K562 (cell line): Measurements from ENCODE around the gene RRAD. TPM values are rescaled to one million over a fixed set of nuclear protein-coding genes. Genes with fewer than 3 reads are reported as not detected.

Experiments used
- BRD9 ChIP-seq: fragments of 450-650 bp; IDR thresholded peaks from 2 replicates; pipeline ENCODE4 v1.6.1; 2018; ENCODE audit warnings: low read depth; ENCODE audit not compliant: partially characterized antibody
- DIDO1 ChIP-seq: fragments of 450-650 bp; IDR thresholded peaks from 2 replicates; pipeline ENCODE4 v1.6.1; 2016; ENCODE audit warnings: low read depth, missing biosample characterization, missing genetic modification characterization
- FOXO4 ChIP-seq: fragments of 450-650 bp; formaldehyde crosslinking; IDR thresholded peaks from 2 replicates; pipeline ENCODE4 v1.4.0; 2020; ENCODE audit warnings: mild to moderate bottlenecking, moderate library complexity
- HNRNPLL ChIP-seq: fragments of 200-400 bp; formaldehyde crosslinking; IDR thresholded peaks from 2 replicates; pipeline ENCODE4 v1.6.1; 2017; ENCODE audit warnings: low read length, low read depth, mild to moderate bottlenecking; ENCODE audit not compliant: poor library complexity, severe bottlenecking
- KLF6 ChIP-seq: fragments of 250-450 bp; sonication (Bioruptor Pico); IDR thresholded peaks from 2 replicates; pipeline ENCODE4 v1.4.0; 2020; ENCODE audit warnings: mild to moderate bottlenecking, moderate library complexity, borderline replicate concordance
- MAZ ChIP-seq, 2 experiments: fragments of 450-650 bp in 1 of 2; sonication (generic) in 1 of 2; formaldehyde crosslinking; IDR thresholded peaks in 1 of 2; conservative IDR thresholded peaks in 1 of 2; 2 replicates each; pipeline versions ENCODE4 v1.4.0 to v1.5.0; 2020; ENCODE audit warnings: mild to moderate bottlenecking in 1 of 2, missing genetic modification reagents in 1 of 2
- PHF20 ChIP-seq: fragments of 450-650 bp; IDR thresholded peaks from 2 replicates; pipeline ENCODE4 v1.6.1; 2018; ENCODE audit not compliant: partially characterized antibody
- POLR2AphosphoS5 ChIP-seq: IDR thresholded peaks from 2 replicates; pipeline ENCODE4 v1.6.1; 2011; ENCODE audit warnings: mild to moderate bottlenecking, low read depth, low read length, moderate library complexity; ENCODE audit not compliant: control insufficient read depth, insufficient read depth
- SUPT5H ChIP-seq: fragments of 450-650 bp; IDR thresholded peaks from 2 replicates; pipeline ENCODE4 v1.6.1; 2016
- TFAP4 ChIP-seq: sonication (generic); formaldehyde crosslinking; IDR thresholded peaks from 2 replicates; pipeline ENCODE4 v1.8.0; 2022; ENCODE audit warnings: missing genetic modification reagents, mild to moderate bottlenecking, moderate library complexity, borderline replicate concordance
- ZNF24 ChIP-seq: fragments of 450-650 bp; IDR thresholded peaks from 2 replicates; pipeline ENCODE4 v1.6.1; 2016
- ZNF274 ChIP-seq: IDR thresholded peaks from 2 replicates; pipeline ENCODE4 v1.6.1; 2011; ENCODE audit warnings: low read depth, mild to moderate bottlenecking, low read length, moderate library complexity, borderline replicate concordance
- ZNF766 ChIP-seq: fragments of 200-800 bp; sonication (Bioruptor generic); conservative IDR thresholded peaks from 2 replicates; pipeline ENCODE4 v1.6.1; 2016; ENCODE audit warnings: missing genetic modification characterization, missing compliant biosample characterization
- polyA plus RNA-seq, 8 experiments: library from polyadenylated mRNA; depleted of rRNA in 4 of 8; stranded (reverse) in 5 of 8; unstranded in 3 of 8; fragments of >200 nt; fragmentation: Nextera tagmentation in 2 of 8; fragmentation: Illumina TruSeq in 1 of 8; extraction: Ambion mirVana in 2 of 8; extraction: Trizol in 1 of 8; gene quantifications; 2 replicates each; pipeline versions ENCODE4 v1.2.1 to v1.2.3, GENCODE V29; 2011 to 2014; ENCODE audit warnings: inconsistent platforms in 1 of 8, missing spikeins in 1 of 8
- total RNA-seq, 7 experiments: library from RNA; depleted of rRNA in 6 of 7; stranded (reverse); fragments of >200 nt in 6 of 7; fragmentation: Illumina TruSeq in 2 of 7; extraction: Trizol in 2 of 7; gene quantifications; 2 replicates each; pipeline versions ENCODE4 v1.2.1 to v1.2.3, GENCODE V29; 2011 to 2021; ENCODE audit warnings: low replicate concordance in 1 of 7
- TF ChIP-seq, protein P1 (sequence below): IDR thresholded peaks from 3 replicates; pipeline ENCODE4 v1.6.1; 2011; ENCODE audit warnings: borderline replicate concordance, mild to moderate bottlenecking; ENCODE audit not compliant: insufficient read length, insufficient read depth
- TF ChIP-seq, protein P2 (sequence below), 2 experiments: fragments of 450-650 bp; IDR thresholded peaks; 2 replicates each; pipeline ENCODE4 v1.6.1; 2018; ENCODE audit warnings: mild to moderate bottlenecking in 2 of 2, low read depth in 1 of 2; ENCODE audit not compliant: partially characterized antibody in 2 of 2
- TF ChIP-seq, protein P3 (sequence below): sonication (generic); formaldehyde crosslinking; IDR thresholded peaks from 2 replicates; pipeline ENCODE4 v1.8.1; 2023; ENCODE audit warnings: mild to moderate bottlenecking, missing genetic modification reagents

The RRAD gene
- total and polyA plus RNA-seq, 9 of the 15 experiments (the other 6 are each of a cell fraction or from before 2014, with no cell fraction given) = 0.09 to 0.20 (median 0.13) TPM; not detected in 5

DNA sequence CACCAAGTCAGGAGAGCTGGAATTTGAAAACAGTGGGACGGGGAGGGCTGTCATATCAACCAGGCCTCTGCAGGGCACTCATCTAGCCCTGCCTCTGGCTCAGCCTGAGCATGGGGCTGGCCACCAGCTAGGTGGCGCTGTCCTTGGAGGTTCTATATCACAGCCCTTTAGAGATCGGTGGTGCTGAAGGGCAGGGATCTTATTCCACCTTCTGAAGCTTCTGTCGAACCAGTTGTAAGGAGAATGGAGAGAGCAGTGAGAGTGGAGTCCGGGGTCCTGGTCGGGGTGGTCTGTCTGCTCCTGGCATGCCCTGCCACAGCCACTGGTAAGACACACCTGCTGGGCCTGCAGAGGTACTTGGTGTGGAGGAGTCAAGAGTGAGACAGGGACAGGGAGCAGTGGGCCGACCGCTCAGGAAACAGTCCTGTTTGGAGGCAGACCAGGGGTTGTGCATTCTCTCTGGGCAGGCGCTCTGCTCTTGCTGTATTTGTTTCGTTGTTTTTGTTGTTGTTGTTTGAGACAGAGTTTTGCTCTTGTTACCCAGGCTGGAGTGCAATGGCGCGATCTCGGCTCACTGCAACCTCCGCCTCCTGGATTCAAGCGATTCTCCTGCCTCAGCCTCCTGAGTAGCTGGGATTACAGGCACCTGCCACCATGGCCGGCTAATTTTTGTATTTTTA, 35.9 kb upstream of the RRAD start, which contains the start of gene CES3 (continued):
- TF ChIP-seq FOXO4 (CRISPR knock-in tag) = no peak
- TF ChIP-seq PHF20 = peak; percentile 30
- TF ChIP-seq DIDO1 (tag) = 0 out of 2 replicates have a peak, but pooled peaks have one; percentile 20
- TF ChIP-seq POLR2AphosphoS5 = no peak
- TF ChIP-seq, protein P1, sequence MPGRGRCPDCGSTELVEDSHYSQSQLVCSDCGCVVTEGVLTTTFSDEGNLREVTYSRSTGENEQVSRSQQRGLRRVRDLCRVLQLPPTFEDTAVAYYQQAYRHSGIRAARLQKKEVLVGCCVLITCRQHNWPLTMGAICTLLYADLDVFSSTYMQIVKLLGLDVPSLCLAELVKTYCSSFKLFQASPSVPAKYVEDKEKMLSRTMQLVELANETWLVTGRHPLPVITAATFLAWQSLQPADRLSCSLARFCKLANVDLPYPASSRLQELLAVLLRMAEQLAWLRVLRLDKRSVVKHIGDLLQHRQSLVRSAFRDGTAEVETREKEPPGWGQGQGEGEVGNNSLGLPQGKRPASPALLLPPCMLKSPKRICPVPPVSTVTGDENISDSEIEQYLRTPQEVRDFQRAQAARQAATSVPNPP = no peak
- TF ChIP-seq SUPT5H = no peak
- no peak for TF ChIP-seq ZNF274
- no peak for TF ChIP-seq BRD9
- TF ChIP-seq, protein P2, sequence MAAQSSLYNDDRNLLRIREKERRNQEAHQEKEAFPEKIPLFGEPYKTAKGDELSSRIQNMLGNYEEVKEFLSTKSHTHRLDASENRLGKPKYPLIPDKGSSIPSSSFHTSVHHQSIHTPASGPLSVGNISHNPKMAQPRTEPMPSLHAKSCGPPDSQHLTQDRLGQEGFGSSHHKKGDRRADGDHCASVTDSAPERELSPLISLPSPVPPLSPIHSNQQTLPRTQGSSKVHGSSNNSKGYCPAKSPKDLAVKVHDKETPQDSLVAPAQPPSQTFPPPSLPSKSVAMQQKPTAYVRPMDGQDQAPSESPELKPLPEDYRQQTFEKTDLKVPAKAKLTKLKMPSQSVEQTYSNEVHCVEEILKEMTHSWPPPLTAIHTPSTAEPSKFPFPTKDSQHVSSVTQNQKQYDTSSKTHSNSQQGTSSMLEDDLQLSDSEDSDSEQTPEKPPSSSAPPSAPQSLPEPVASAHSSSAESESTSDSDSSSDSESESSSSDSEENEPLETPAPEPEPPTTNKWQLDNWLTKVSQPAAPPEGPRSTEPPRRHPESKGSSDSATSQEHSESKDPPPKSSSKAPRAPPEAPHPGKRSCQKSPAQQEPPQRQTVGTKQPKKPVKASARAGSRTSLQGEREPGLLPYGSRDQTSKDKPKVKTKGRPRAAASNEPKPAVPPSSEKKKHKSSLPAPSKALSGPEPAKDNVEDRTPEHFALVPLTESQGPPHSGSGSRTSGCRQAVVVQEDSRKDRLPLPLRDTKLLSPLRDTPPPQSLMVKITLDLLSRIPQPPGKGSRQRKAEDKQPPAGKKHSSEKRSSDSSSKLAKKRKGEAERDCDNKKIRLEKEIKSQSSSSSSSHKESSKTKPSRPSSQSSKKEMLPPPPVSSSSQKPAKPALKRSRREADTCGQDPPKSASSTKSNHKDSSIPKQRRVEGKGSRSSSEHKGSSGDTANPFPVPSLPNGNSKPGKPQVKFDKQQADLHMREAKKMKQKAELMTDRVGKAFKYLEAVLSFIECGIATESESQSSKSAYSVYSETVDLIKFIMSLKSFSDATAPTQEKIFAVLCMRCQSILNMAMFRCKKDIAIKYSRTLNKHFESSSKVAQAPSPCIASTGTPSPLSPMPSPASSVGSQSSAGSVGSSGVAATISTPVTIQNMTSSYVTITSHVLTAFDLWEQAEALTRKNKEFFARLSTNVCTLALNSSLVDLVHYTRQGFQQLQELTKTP (IDR thresholded peaks at IDR 0.05; ENCODE audit: low read depth in 1 of 2, partially characterized antibody in 2 of 2) = peak in 1 of 2 experiments; percentile 47
- TF ChIP-seq, protein P3, sequence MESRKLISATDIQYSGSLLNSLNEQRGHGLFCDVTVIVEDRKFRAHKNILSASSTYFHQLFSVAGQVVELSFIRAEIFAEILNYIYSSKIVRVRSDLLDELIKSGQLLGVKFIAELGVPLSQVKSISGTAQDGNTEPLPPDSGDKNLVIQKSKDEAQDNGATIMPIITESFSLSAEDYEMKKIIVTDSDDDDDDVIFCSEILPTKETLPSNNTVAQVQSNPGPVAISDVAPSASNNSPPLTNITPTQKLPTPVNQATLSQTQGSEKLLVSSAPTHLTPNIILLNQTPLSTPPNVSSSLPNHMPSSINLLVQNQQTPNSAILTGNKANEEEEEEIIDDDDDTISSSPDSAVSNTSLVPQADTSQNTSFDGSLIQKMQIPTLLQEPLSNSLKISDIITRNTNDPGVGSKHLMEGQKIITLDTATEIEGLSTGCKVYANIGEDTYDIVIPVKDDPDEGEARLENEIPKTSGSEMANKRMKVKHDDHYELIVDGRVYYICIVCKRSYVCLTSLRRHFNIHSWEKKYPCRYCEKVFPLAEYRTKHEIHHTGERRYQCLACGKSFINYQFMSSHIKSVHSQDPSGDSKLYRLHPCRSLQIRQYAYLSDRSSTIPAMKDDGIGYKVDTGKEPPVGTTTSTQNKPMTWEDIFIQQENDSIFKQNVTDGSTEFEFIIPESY (CRISPR knock-in tag) = no peak
- TF ChIP-seq KLF6 = no peak
- TF ChIP-seq HNRNPLL = no peak
- TF ChIP-seq ZNF766 (CRISPR knock-in tag) = no peak
- no peak; the same call in 1 of the 2 replicates for TF ChIP-seq ZNF24
- TF ChIP-seq TFAP4 (CRISPR knock-in tag) = peak; percentile 47; the same call in 1 of the 2 replicates
- 0 out of 4 replicates have a peak, but pooled peaks of 1 of the 2 experiments have one; percentile 11 for TF ChIP-seq MAZ (CRISPR knock-in tag; conservative IDR thresholded peaks at IDR 0.05 in 1 of 2, IDR thresholded peaks at IDR 0.05 in 1 of 2)
